GM23338 (cell line): ENCODE data around the gene ZBTB46. TPM values are rescaled to one million over a fixed set of nuclear protein-coding genes. Genes with fewer than 3 reads are reported as not detected.
"Not testable (repeated sequence)": the region's sequence is repeated elsewhere in the genome, so short reads cannot be mapped to it uniquely, and the experiment has no call there.

Experiments
- ATAC-seq: fragments of 200-7000 bp; cut with Tn5 transposase; 3 replicates; pipeline ENCODE4 v1.9.1; 2020
- DNase-seq: peaks from one replicate; pipeline ENCODE4 v3.0.0-alpha.2; 2015; ENCODE audit warnings: low spot score
- H2AFZ ChIP-seq: fragments of 200-600 bp; sonication (generic); 2 replicates; pipeline ENCODE4 v1.8.0; 2016; ENCODE audit warnings: antibody characterized with exemption, mild to moderate bottlenecking, moderate library complexity
- H3F3A ChIP-seq: fragments of 200-600 bp; sonication (generic); replicated peaks from 2 replicates; pipeline ENCODE4 v1.8.0; 2017; ENCODE audit warnings: antibody characterized with exemption, mixed run types, low read depth
- H3K27ac ChIP-seq: fragments of 200-600 bp; sonication (generic); 2 replicates; pipeline ENCODE4 v1.6.1; 2016; ENCODE audit warnings: low read depth
- H3K27me3 ChIP-seq: fragments of 200-600 bp; sonication (generic); 2 replicates; pipeline ENCODE4 v1.8.0; 2016; ENCODE audit warnings: mild to moderate bottlenecking, mixed run types, moderate library complexity; ENCODE audit not compliant: insufficient read depth
- H3K36me3 ChIP-seq: fragments of 200-600 bp; sonication (generic); 2 replicates; pipeline ENCODE4 v1.8.0; 2016; ENCODE audit warnings: mild to moderate bottlenecking; ENCODE audit not compliant: insufficient read depth
- H3K4me1 ChIP-seq: fragments of 200-600 bp; sonication (generic); 2 replicates; pipeline ENCODE4 v1.8.0; 2016; ENCODE audit warnings: mild to moderate bottlenecking, moderate library complexity; ENCODE audit not compliant: insufficient read depth
- H3K4me2 ChIP-seq: fragments of 200-600 bp; sonication (generic); 2 replicates; pipeline ENCODE4 v1.7.1; 2017; ENCODE audit warnings: mixed run types
- H3K4me3 ChIP-seq: fragments of 200-600 bp; sonication (generic); 2 replicates; pipeline ENCODE4 v1.6.1; 2016; ENCODE audit warnings: mixed run types
- H3K79me2 ChIP-seq: fragments of 200-600 bp; sonication (generic); replicated peaks from 2 replicates; pipeline ENCODE4 v1.8.0; 2017; ENCODE audit warnings: mild to moderate bottlenecking; ENCODE audit not compliant: insufficient read depth
- H3K9me2 ChIP-seq: fragments of 200-600 bp; sonication (generic); 2 replicates; pipeline ENCODE4 v1.8.0; 2017; ENCODE audit not compliant: insufficient read depth
- H4K20me1 ChIP-seq: fragments of 200-600 bp; sonication (generic); replicated peaks from 2 replicates; pipeline ENCODE4 v1.8.0; 2017; ENCODE audit warnings: mild to moderate bottlenecking; ENCODE audit not compliant: insufficient read depth
- H3K27ac Mint-ChIP-seq: 2 replicates; pipeline ENCODE4 v1.8.0; 2020; ENCODE audit warnings: inconsistent platforms, mild to moderate bottlenecking, moderate library complexity, mixed read lengths
- H3K27me3 Mint-ChIP-seq: 3 replicates; pipeline ENCODE4 v1.8.0; 2022; ENCODE audit warnings: low read depth, mild to moderate bottlenecking, moderate library complexity, mixed read lengths, inconsistent platforms; ENCODE audit not compliant: insufficient read depth, poor library complexity
- H3K36me3 Mint-ChIP-seq: 3 replicates; pipeline ENCODE4 v1.8.0; 2021; ENCODE audit warnings: low read depth, mild to moderate bottlenecking, inconsistent platforms, moderate library complexity, mixed read lengths
- H3K4me1 Mint-ChIP-seq: 3 replicates; pipeline ENCODE4 v1.8.0; 2020; ENCODE audit warnings: mild to moderate bottlenecking, inconsistent platforms, mixed read lengths
- H3K4me3 Mint-ChIP-seq: 3 replicates; pipeline ENCODE4 v1.8.0; 2021; ENCODE audit warnings: moderate library complexity, mild to moderate bottlenecking, inconsistent platforms, mixed read lengths
- H3K9me3 Mint-ChIP-seq: 3 replicates; pipeline ENCODE4 v1.8.0; 2020; ENCODE audit warnings: moderate library complexity, mild to moderate bottlenecking, inconsistent platforms, mixed read lengths
- CTCF ChIP-seq, 2 experiments: fragments of 200-600 bp in 1 of 2; sonication (generic) in 1 of 2; conservative IDR thresholded peaks; 2 replicates each; pipeline versions ENCODE4 v1.5.1 to v1.6.1; 2016 to 2017; ENCODE audit warnings: antibody characterized with exemption in 2 of 2, low read depth in 2 of 2, mild to moderate bottlenecking in 2 of 2, moderate library complexity in 1 of 2
- ETS1 ChIP-seq: IDR thresholded peaks from 2 replicates; pipeline ENCODE4 v1.6.1; 2016; ENCODE audit warnings: antibody characterized with exemption
- EZH2phosphoT487 ChIP-seq: fragments of 200-600 bp; sonication (generic); IDR thresholded peaks from one replicate; pipeline ENCODE4 v1.8.1; 2018; ENCODE audit warnings: antibody characterized with exemption; ENCODE audit not compliant: unreplicated experiment
- NANOG ChIP-seq: IDR thresholded peaks from 2 replicates; pipeline ENCODE4 v1.6.1; 2016; ENCODE audit warnings: antibody characterized with exemption, borderline replicate concordance
- POLR2AphosphoS5 ChIP-seq: IDR thresholded peaks from 2 replicates; pipeline ENCODE4 v1.6.1; 2016; ENCODE audit warnings: antibody characterized with exemption, low read depth
- ZNF114 ChIP-seq: fragments of 250-450 bp; sonication (Bioruptor Pico); IDR thresholded peaks from 2 replicates; pipeline ENCODE4 v1.5.0; 2020; ENCODE audit warnings: mild to moderate bottlenecking, moderate library complexity
- ZNF462 ChIP-seq: fragments of 250-450 bp; sonication (Bioruptor Pico); IDR thresholded peaks from 2 replicates; pipeline ENCODE4 v1.5.0; 2020; ENCODE audit warnings: mild to moderate bottlenecking, moderate library complexity
- polyA plus RNA-seq: library from polyadenylated mRNA; unstranded; fragments of >200 nt; fragmentation: Nextera tagmentation; extraction: Ambion mirVana; gene quantifications from 2 replicates; pipeline ENCODE4 v1.2.1, GENCODE V29; 2016
- total RNA-seq: library from RNA; depleted of rRNA; stranded (reverse); fragments of >200 nt; shearing (Covaris generic); gene quantifications from 2 replicates; pipeline ENCODE4 v1.2.3, GENCODE V29; 2014

ZBTB46 gene
- total and polyA plus RNA-seq, 2 experiments from 2014 or later, result 3.2 to 26.9 TPM

GRCh38 chr20:63876489-63877036, 45.5 kb upstream of the ZBTB46 start (continued):
- TF ChIP-seq ZNF462 (CRISPR knock-in tag), result no peak

GRCh38 chr20:63874241-63874640, 43.2 kb upstream of the ZBTB46 start:
- H3K4me1 Mint-ChIP-seq, H3K9me3 Mint-ChIP-seq, ATAC-seq, H3K27me3 ChIP-seq, H3K9me2 ChIP-seq, H3K4me1 ChIP-seq, H3K27ac Mint-ChIP-seq, H3K4me2 ChIP-seq, H3K27me3 Mint-ChIP-seq, H3K4me3 Mint-ChIP-seq, H3K27ac ChIP-seq, H2AFZ ChIP-seq, DNase-seq, H3K4me3 ChIP-seq: not testable (repeated sequence)
- Histone ChIP-seq H3K79me2 (peaks cover 31% of the 10 kb centered on the region), H3F3A (peaks cover 22% of the 10 kb centered on the region), H4K20me1 (peaks cover 20% of the 10 kb centered on the region), H3K36me3 (peaks cover 45% of the 10 kb centered on the region)
- peaks cover 83% of the 10 kb centered on the region for H3K36me3 Mint-ChIP-seq

- no peak overlapping the region for H3K27ac Mint-ChIP-seq
- Histone ChIP-seq H3K4me1 (no peaks in the 10 kb centered on the region), H4K20me1 (peaks cover 20% of the 10 kb centered on the region), H3K27me3 (no peaks in the 10 kb centered on the region), H3K27ac (no peak overlapping the region), H3K79me2 (peaks cover 38% of the 10 kb centered on the region), H3K4me2 (no peak overlapping the region), H3K36me3 (peaks cover 47% of the 10 kb centered on the region), H3K4me3 (no peak overlapping the region), H2AFZ (no peak overlapping the region), H3F3A (peaks cover 25% of the 10 kb centered on the region), H3K9me2 (no peaks in the 10 kb centered on the region)
- peaks cover 1% of the 10 kb centered on the region for H3K27me3 Mint-ChIP-seq
- no peaks in the 10 kb centered on the region for H3K4me1 Mint-ChIP-seq
- H3K4me3 Mint-ChIP-seq, result no peak overlapping the region
- DNase-seq (no peak), ATAC-seq (no peak)
- no peaks in the 10 kb centered on the region for H3K9me3 Mint-ChIP-seq
- H3K36me3 Mint-ChIP-seq, result peaks cover 86% of the 10 kb centered on the region
- TF ChIP-seq CTCF (conservative IDR thresholded peaks at IDR 0.05; ENCODE audit: low read depth in 2 of 2), result no peak
- no peak for TF ChIP-seq NANOG
- no peak for TF ChIP-seq ETS1
- no peak for TF ChIP-seq EZH2phosphoT487
- no peak for TF ChIP-seq POLR2AphosphoS5
- no peak for TF ChIP-seq ZNF114
Observed at GRCh38 chr20:63873477-63873971, 42.5 kb upstream of the ZBTB46 start.
